ENCODE data around the gene IL17RB. TPM values are rescaled to one million over a fixed set of nuclear protein-coding genes. Genes with fewer than 3 reads are reported as not detected.

Gene IL17RB
- total RNA-seq, 1 experiment from 2014 or later, result 0.54 TPM

DNA sequence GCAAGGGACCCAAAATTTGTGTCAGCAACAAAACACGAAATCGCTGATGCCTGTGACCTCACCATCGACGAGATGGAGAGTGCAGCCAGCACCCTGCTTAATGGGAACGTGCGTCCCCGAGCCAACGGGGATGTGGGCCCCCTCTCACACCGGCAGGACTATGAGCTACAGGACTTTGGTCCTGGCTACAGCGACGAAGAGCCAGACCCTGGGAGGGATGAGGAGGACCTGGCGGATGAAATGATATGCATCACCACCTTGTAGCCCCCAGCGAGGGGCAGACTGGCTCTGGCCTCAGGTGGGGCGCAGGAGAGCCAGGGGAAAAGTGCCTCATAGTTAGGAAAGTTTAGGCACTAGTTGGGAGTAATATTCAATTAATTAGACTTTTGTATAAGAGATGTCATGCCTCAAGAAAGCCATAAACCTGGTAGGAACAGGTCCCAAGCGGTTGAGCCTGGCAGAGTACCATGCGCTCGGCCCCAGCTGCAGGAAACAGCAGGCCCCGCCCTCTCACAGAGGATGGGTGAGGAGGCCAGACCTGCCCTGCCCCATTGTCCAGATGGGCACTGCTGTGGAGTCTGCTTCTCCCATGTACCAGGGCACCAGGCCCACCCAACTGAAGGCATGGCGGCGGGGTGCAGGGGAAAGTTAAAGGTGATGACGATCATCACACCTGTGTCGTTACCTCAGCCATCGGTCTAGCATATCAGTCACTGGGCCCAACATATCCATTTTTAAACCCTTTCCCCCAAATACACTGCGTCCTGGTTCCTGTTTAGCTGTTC is 35.0 kb upstream of the IL17RB start:
- in situ Hi-C loops (cut with HindIII; ENCODE audit: low sequenced_read_pairs), result no loop called here
- DNase-seq (ENCODE audit: low spot score), result no peak

DNA sequence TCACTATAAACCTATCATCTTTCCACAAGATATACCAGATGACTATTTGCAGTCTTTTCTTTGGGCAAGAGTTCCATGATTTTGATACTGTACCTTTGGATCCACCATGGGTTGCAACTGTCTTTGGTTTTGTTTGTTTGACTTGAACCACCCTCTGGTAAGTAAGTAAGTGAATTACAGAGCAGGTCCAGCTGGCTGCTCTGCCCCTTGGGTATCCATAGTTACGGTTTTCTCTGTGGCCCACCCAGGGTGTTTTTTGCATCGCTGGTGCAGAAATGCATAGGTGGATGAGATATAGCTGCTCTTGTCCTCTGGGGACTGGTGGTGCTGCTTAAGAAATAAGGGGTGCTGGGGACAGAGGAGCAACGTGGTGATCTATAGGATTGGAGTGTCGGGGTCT is 33.9 kb upstream of the IL17RB start:
- no peak for DNase-seq (ENCODE audit: low spot score)
- in situ Hi-C loops (cut with HindIII; ENCODE audit: low sequenced_read_pairs), result no loop called here

GRCh38 chr3:53813229-53813628 is 33.1 kb upstream of the IL17RB start:
- in situ Hi-C loops (cut with HindIII; ENCODE audit: low sequenced_read_pairs), result no loop called here
- DNase-seq (ENCODE audit: low spot score), result no peak

DNA sequence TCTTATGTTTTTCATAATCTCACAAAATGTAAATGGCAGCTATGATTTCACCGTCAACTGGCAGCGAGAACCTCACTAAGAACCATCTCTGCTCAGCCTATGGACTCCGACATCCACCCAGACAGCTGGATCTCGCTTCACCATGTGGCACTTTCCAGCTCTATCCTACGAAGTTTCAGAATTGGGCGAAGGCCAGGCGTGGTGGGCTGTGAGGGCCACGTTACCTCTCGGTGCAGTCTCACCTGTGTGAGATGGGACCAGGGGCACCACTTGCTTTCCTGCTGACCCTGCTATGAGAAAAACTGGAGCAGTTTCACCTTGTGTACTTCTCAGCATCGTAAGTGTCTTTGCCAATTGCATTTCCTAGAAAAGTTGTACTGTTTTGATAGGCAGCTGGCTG is 32.5 kb upstream of the IL17RB start:
- DNase-seq (ENCODE audit: low spot score), result no peak
- in situ Hi-C loops (cut with HindIII; ENCODE audit: low sequenced_read_pairs), result no loop called here

DNA sequence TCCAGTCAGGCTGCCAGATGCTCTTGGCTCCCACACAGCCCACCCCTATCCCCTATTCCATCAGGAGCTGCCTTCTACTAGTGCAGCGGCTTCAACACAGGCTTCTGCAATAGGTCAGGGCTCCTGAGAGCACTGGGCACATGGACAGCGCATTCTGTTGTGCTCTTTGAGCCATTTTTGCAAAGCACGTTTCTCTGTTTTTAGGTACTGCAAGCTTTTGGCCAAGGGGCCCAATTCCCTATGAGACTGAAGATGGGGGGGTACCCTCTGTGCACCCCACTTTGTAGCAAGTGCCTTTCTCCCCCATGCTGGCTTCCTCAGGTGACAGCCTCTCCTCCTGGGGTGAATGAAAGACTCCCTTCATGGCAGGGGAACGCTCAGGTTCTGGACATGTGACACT is 31.3 kb upstream of the IL17RB start:
- in situ Hi-C loops (cut with HindIII; ENCODE audit: low sequenced_read_pairs), result no loop called here
- DNase-seq (ENCODE audit: low spot score), result no peak

DNA sequence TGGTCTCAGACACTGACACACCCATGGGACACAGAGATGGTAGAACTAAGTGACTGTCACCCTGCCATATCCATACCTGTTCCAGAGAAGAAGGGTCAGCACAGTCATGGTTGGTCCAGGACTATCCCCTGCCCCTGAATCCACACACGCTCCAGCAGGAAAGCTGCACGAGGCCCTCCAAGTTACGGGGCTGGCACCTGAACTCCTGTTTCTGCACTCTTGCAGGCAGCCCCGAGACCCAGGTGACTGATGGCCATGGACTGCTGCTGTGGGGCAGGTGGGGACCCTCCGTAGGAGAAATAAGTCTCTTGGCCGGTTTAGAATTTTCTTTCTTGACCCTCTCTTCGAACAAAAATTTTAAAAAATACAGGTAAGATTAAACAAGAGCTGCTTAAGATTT is 30.7 kb upstream of the IL17RB start:
- in situ Hi-C loops (cut with HindIII; ENCODE audit: low sequenced_read_pairs), result no loop called here
- no peak for DNase-seq (ENCODE audit: low spot score)

DNA sequence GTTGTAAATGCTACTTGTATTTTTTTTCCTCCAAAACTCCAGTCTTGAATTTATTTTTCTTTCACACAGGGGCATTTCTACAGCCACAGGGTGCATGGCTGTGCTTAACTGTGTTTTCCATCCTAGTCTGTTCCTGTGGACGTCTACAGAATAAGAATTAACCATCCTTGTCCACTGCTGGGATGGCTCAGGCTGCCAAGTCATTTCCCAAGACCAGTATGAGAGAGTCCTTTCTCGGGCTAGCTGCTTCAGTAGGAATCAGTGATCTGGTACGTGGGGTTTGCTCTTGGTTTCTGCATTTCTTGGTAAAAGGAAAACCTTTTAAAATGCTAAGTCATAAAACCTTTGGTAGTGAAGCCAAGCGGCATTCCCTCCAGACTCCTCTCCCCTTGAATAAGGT is 29.9 kb upstream of the IL17RB start:
- DNase-seq (ENCODE audit: low spot score), result peak; percentile 33
- in situ Hi-C loops (cut with HindIII; ENCODE audit: low sequenced_read_pairs), result no loop called here

GRCh38 chr3:53817211-53817610 is 29.2 kb upstream of the IL17RB start:
- DNase-seq (ENCODE audit: low spot score), result no peak
- in situ Hi-C loops (cut with HindIII; ENCODE audit: low sequenced_read_pairs), result no loop called here

DNA sequence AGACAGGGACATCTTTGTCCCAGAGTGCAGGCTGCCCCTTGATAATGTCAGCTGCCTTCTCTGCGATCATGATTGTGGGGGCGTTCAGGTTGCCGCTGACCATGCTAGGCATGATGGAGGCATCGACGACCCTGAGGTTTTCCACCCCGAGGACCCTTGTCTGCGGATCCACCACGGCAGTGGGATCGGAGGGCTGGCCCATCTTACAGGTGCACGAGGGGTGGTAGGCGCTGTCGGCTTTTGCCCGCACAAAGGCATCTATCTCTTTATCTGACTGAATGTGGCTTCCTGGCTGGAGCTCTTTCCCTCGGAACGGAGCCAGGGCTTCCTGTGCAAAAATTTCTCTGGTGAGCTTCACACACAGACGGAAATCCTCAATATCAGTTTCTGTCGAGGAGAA is 28.6 kb upstream of the IL17RB start:
- in situ Hi-C loops (cut with HindIII; ENCODE audit: low sequenced_read_pairs), result no loop called here
- no peak for DNase-seq (ENCODE audit: low spot score)

- in situ Hi-C loops (cut with HindIII; ENCODE audit: low sequenced_read_pairs), result no loop called here
- DNase-seq (ENCODE audit: low spot score), result no peak
These were observed 27.9 kb upstream of the IL17RB start for GRCh38 chr3:53818221-53819162.

GRCh38 chr3:53819163-53819868 is 27.1 kb upstream of the IL17RB start:
- DNase-seq (ENCODE audit: low spot score), result no peak
- in situ Hi-C loops (cut with HindIII; ENCODE audit: low sequenced_read_pairs), result no loop called here

DNA sequence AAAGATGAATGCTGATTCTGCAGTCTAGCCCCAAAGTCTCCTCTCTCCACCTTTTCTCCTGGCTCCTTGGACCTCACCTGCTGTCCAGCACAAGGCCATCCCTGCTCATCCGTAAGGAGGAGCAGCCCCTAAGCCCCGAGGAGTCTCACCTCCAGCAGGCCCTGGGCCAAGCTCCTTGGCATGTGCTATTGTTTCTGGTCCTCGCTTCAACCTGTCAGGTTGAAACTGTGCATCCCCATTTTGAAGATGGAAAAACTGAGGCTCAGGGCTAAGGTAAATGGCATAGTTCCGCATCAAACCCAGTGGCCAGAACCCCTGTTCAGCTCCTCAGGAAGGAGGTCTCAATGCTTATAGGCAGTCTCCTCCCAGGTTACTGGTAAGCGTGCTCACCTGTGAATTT is 26.3 kb upstream of the IL17RB start:
- in situ Hi-C loops (cut with HindIII; ENCODE audit: low sequenced_read_pairs), result no loop called here

DNA sequence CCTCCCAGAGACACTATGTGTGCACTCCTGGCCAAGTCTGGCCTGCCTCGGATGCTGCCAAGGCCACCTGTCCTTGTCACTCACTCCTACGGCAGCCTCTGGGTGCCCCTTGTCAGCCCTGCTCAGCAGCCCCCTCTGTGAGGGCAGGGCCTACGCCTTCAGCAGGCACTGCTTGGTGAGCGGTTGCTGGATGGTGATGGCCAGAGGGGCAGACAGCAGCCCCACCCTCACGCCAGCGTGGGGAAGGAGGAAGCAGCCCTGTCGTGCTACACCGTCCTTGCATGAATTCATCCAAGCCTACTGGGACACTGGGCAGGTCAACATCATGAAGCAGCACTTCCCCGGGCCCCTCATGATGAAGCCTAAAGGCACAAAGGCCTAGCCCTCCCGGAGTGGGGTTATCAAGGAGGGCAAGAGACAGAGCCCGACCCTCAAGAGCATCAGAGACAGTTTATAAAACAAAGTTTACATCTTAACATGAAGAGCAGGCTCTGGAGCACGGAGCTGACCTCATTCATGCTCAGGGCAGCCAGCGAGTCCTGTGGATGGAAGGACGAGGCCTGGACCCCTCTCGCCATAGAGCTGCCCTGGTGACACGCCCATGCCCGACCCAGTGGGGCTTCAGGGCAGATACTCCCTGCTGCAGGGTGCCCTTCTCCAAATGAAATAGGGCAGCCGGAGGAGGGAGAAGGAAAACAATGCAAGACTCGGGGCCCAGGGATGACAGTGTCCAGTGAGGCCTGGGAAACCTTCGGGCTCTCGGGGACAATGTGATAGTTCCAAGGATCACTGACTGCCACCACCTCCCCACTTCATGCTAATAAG is 25.4 kb upstream of the IL17RB start:
- in situ Hi-C loops (cut with HindIII; ENCODE audit: low sequenced_read_pairs), result no loop called here
- DNase-seq (ENCODE audit: low spot score), result peak; percentile 40

More for the DNA sequence above, 26.3 kb upstream of the IL17RB start:
- no peak for DNase-seq (ENCODE audit: low spot score)

GRCh38 chr3:53821631-53822121 is 24.7 kb upstream of the IL17RB start:
- no peak for DNase-seq (ENCODE audit: low spot score)
- in situ Hi-C loops (cut with HindIII; ENCODE audit: low sequenced_read_pairs), result no loop called here

DNA sequence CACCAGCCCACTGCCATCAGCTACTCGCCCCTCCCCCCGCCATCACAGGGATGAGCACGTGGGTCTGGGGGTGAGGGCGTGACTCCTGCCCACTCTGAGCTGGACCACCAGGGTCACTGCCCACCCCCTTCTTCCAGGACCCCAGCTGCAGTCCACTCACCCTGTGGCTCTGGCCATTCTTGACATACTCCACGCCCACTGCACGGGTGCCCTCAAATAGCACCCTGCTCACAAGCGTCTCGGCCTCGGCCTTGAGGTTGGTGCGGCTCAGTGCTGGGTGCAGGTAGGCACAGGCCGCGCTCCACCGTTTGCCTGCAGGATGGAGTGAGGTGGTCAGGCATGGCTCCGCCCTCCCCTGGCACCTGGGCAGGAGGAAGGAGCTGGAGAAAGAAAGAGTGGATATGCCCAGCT is 24.0 kb upstream of the IL17RB start:
- in situ Hi-C loops (cut with HindIII; ENCODE audit: low sequenced_read_pairs), result no loop called here
- DNase-seq (ENCODE audit: low spot score), result no peak

- in situ Hi-C loops (cut with HindIII; ENCODE audit: low sequenced_read_pairs), result no loop called here
- no peak for DNase-seq (ENCODE audit: low spot score)
These were observed 23.1 kb upstream of the IL17RB start for GRCh38 chr3:53823026-53823955.

- no peak for DNase-seq (ENCODE audit: low spot score)
- in situ Hi-C loops (cut with HindIII; ENCODE audit: low sequenced_read_pairs), result no loop called here
These were observed 22.3 kb upstream of the IL17RB start for GRCh38 chr3:53823956-53824657.

Measured in G401 (cell line).